Measurements from ENCODE around the gene GJB6.

GRCh38 chr13:20188667-20189553 lies 43.2 kb downstream of the GJB6 start:
- TF ChIP-seq CTCF (IDR thresholded peaks at IDR 0.05), result no peak
- TF ChIP-seq POLR2A (IDR thresholded peaks at IDR 0.05), result no peak
- TF ChIP-seq POLR2AphosphoS5 (IDR thresholded peaks at IDR 0.05), result no peak

Measured in gastroesophageal sphincter (tissue), 3 donors.